ENCODE measurements around the gene TMEM240.

TMEM240 gene

GRCh38 chr1:1542766-1543705 is 2.6 kb upstream of the TMEM240 start:
- DNase-seq (ENCODE audit: extremely low read depth, low read depth) = no peak
- TF ChIP-seq, protein P1, sequence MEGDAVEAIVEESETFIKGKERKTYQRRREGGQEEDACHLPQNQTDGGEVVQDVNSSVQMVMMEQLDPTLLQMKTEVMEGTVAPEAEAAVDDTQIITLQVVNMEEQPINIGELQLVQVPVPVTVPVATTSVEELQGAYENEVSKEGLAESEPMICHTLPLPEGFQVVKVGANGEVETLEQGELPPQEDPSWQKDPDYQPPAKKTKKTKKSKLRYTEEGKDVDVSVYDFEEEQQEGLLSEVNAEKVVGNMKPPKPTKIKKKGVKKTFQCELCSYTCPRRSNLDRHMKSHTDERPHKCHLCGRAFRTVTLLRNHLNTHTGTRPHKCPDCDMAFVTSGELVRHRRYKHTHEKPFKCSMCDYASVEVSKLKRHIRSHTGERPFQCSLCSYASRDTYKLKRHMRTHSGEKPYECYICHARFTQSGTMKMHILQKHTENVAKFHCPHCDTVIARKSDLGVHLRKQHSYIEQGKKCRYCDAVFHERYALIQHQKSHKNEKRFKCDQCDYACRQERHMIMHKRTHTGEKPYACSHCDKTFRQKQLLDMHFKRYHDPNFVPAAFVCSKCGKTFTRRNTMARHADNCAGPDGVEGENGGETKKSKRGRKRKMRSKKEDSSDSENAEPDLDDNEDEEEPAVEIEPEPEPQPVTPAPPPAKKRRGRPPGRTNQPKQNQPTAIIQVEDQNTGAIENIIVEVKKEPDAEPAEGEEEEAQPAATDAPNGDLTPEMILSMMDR (IDR thresholded peaks at IDR 0.05; ENCODE audit: low read depth, low read length) = no peak

DNA sequence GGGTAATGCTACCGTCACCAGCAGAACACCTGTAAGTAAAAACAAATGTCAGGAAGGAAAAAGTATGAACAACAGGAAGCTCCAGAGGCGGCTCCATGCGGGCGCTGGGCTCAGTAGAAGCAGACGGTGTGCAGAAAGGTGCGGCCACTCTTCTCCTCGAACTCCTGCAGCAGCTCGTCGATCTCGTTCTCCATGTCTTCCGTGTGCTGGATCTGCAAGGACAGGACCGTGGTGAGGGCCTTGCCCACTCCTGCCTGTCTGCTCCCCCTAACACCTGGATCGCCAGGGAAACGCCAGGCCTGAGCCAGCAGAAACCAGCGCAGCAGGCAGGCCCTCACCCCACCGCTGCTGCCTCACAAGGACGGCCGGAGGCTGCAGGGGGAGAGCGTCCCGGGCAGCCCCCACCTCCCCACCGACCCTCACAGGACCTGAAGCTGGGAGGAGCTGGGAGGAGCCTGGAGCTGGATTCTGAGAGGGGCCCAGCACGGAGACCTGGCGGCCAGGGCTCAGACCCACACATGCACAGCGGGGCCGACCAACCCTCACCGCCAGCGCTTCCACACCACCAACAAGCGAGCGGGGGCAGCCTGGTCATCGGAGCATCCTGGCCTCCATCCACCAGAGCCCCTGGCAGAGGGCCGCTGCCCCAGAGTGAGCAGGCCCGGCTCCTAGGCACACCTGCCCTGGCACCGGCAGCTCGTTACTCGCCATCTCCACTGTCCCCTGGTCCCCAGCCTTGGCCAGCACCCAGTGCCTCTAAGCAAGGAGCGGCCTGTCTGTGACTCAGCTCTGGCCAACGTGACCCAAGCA is 1.7 kb upstream of the TMEM240 start:
- no peak for DNase-seq (ENCODE audit: extremely low read depth, low read depth)
- TF ChIP-seq, protein P1 (IDR thresholded peaks at IDR 0.05; ENCODE audit: low read depth, low read length) = no peak

DNA sequence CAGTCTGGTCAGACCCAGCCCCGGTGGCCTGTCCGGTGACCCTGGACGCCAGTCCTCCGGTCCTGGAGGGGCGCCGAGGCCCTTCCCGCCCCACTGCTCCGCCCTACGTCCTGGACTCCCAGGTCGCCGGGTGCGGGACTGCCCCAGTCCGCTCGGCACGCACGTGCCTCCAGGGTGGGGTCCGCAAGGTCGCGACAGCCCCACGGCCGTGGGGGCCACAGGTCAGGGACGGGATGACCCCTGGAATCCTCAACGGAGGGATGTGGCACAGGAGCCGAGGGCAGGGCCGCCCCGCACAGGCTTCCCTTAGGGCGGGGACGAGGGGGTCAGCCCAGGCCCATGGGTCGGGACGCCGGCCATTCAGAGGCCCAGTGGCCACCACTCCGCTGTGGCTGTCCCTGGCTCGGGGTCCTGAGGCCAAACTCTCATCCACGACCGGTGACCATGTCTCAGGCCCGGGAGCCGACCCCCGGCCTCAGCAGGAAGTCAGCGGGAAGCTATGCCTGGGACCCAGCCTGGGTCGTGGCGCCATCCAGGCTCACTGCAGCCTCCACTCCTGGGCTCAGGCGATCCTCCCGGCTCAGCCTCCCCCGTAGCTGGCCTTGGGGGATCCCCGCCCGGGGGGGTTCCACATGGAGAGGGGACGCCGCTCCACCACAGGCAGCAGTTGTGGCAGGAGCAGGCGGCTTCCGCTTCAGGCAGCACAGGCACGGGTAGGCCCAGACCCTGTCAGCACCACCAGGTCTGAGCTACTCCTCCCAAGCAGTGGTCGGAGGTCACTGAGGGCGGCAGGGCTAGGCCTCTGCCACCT is 599 bp upstream of the TMEM240 start:
- no peak for DNase-seq (ENCODE audit: extremely low read depth, low read depth)
- TF ChIP-seq, protein P1 (IDR thresholded peaks at IDR 0.05; ENCODE audit: low read depth, low read length) = no peak

GRCh38 chr1:1539310-1540089 is 924 bp downstream of the TMEM240 start:
- TF ChIP-seq, protein P1 (IDR thresholded peaks at IDR 0.05; ENCODE audit: low read depth, low read length) = no peak

GRCh38 chr1:1538989-1539309 is 1.5 kb downstream of the TMEM240 start:
- DNase-seq (ENCODE audit: extremely low read depth, low read depth) = no peak
- TF ChIP-seq, protein P1 (IDR thresholded peaks at IDR 0.05; ENCODE audit: low read depth, low read length) = no peak

More at GRCh38 chr1:1539310-1540089, 924 bp downstream of the TMEM240 start:
- DNase-seq (ENCODE audit: extremely low read depth, low read depth) = no peak

GRCh38 chr1:1538334-1538733 is 2.1 kb downstream of the TMEM240 start:
- TF ChIP-seq, protein P1 (IDR thresholded peaks at IDR 0.05; ENCODE audit: low read depth, low read length) = no peak
- DNase-seq (ENCODE audit: extremely low read depth, low read depth) = no peak

Data from AG09319 (cell line).